Measurements from ENCODE around the gene SUV39H1. TPM values are rescaled to one million over a fixed set of nuclear protein-coding genes. Genes with fewer than 3 reads are reported as not detected.
"Not testable (repeated sequence)": the region's sequence is repeated elsewhere in the genome, so short reads cannot be mapped to it uniquely, and the experiment has no call there.

Gene SUV39H1
- total RNA-seq, 1 donor from 2014 or later, result 9.4 TPM

DNA sequence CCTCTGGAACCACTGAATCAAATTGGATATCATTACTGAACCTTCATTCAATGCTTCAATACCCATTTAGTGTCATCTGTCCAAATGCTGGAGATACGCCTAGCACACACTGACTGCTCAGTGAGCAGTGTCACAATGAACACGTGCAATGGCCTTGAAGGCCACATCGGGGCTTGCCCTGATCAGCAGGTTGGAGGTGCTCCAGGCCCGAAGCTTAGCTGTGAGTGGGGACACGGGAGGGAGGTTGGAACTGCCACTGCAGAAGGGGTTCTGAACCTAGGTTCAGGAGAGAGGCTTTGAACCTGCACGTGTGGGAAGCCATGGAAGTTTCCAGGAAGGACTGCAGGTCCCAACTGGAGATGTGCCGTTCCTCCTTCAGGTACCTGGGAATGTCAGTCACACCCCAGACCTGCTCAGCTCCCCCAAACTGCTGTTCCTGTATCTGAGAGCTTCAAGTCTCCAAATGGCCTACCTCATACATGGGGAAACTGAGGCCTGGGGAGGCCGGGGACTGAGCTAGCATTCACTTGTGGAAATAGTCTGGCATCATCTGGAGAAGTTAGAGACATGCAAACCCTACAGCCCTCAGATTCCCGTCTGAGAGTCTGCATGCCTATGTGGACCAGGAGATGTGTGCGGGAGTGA, 14.9 kb upstream of the SUV39H1 start:
- H3K36me3 Mint-ChIP-seq, result no peaks in the 10 kb centered on the region
- H3K9me3 Mint-ChIP-seq, result peaks cover 14% of the 10 kb centered on the region
- H3K4me3 ChIP-seq, result no peak overlapping the region
- no peaks in the 10 kb centered on the region for H4K20me1 ChIP-seq (ENCODE audit: low read depth)
- no peaks in the 10 kb centered on the region for H3K4me1 ChIP-seq
- peaks cover 8% of the 10 kb centered on the region for H3K27me3 Mint-ChIP-seq (ENCODE audit: insufficient read depth, low read depth)
- H3K4me2 ChIP-seq, result no peak overlapping the region
- H3F3A ChIP-seq (ENCODE audit: low read depth), result no peaks in the 10 kb centered on the region
- no peaks in the 10 kb centered on the region for H3K9me3 ChIP-seq (ENCODE audit: low read depth)
- no peak overlapping the region for H3K9ac ChIP-seq
- peaks cover 6% of the 10 kb centered on the region for H3K4me1 Mint-ChIP-seq
- DNase-seq (ENCODE audit: low spot score), result no peak
- H3K4me3 Mint-ChIP-seq, result no peak overlapping the region
- H3K27ac ChIP-seq, result no peak overlapping the region
- no peak overlapping the region for H2AFZ ChIP-seq (replicated peaks)
- TF ChIP-seq, protein P1, sequence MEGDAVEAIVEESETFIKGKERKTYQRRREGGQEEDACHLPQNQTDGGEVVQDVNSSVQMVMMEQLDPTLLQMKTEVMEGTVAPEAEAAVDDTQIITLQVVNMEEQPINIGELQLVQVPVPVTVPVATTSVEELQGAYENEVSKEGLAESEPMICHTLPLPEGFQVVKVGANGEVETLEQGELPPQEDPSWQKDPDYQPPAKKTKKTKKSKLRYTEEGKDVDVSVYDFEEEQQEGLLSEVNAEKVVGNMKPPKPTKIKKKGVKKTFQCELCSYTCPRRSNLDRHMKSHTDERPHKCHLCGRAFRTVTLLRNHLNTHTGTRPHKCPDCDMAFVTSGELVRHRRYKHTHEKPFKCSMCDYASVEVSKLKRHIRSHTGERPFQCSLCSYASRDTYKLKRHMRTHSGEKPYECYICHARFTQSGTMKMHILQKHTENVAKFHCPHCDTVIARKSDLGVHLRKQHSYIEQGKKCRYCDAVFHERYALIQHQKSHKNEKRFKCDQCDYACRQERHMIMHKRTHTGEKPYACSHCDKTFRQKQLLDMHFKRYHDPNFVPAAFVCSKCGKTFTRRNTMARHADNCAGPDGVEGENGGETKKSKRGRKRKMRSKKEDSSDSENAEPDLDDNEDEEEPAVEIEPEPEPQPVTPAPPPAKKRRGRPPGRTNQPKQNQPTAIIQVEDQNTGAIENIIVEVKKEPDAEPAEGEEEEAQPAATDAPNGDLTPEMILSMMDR (IDR thresholded peaks at IDR 0.05), result no peak
- TF ChIP-seq EZH2 (IDR thresholded peaks at IDR 0.05) (no peak), EZH2phosphoT487 (IDR thresholded peaks at IDR 0.05) (no peak)
- no peaks in the 10 kb centered on the region for H3K36me3 ChIP-seq
- no peak overlapping the region for H3K27ac Mint-ChIP-seq
- no peaks in the 10 kb centered on the region for H3K79me2 ChIP-seq (ENCODE audit: low read depth)
- no peaks in the 10 kb centered on the region for H3K27me3 ChIP-seq

DNA sequence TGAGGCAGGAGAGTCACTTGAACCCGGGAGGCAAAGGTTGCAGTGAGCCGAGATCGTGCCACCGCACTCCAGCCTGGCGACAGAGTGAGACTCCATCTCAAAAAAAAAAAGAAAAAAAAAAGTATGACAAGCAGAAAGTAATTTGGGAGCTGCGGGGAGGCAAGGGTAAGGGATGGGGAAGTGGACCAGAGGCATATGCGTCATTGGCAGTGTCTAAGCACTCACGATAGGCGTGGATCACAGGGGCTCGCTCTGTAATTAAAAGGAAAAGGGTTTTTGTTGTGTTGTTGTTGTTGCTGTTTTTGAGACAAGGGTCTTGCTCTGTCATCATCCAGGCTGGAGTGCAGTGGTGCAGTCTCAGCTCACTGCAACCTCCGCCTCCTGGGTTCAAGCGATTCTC, 13.7 kb upstream of the SUV39H1 start:
- not testable (repeated sequence) for H3K4me3 Mint-ChIP-seq; H3K4me3 ChIP-seq; H3F3A ChIP-seq (ENCODE audit: low read depth); H3K27ac Mint-ChIP-seq; H3K4me2 ChIP-seq; H2AFZ ChIP-seq (replicated peaks); H3K9ac ChIP-seq; H3K36me3 ChIP-seq; H3K27ac ChIP-seq; H3K9me3 ChIP-seq (ENCODE audit: low read depth); H3K36me3 Mint-ChIP-seq; H4K20me1 ChIP-seq (ENCODE audit: low read depth); H3K4me1 Mint-ChIP-seq; H3K27me3 ChIP-seq; DNase-seq (ENCODE audit: low spot score); H3K79me2 ChIP-seq (ENCODE audit: low read depth); H3K4me1 ChIP-seq
- peaks cover 16% of the 10 kb centered on the region for H3K9me3 Mint-ChIP-seq
- H3K27me3 Mint-ChIP-seq (ENCODE audit: insufficient read depth, low read depth), result peaks cover 11% of the 10 kb centered on the region

DNA sequence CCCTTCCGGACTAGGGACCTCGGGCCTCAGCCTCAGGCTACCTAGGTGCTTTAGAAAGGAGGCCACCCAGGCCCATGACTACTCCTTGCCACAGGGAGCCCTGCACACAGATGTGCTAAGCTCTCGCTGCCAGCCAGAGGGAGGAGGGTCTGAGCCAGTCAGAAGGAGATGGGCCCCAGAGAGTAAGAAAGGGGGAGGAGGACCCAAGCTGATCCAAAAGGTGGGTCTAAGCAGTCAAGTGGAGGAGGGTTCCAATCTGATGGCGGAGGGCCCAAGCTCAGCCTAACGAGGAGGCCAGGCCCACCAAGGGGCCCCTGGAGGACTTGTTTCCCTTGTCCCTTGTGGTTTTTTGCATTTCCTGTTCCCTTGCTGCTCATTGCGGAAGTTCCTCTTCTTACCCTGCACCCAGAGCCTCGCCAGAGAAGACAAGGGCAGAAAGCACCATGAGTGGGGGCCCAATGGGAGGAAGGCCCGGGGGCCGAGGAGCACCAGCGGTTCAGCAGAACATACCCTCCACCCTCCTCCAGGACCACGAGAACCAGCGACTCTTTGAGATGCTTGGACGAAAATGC, 13.0 kb upstream of the SUV39H1 start, which contains the start of gene WAS:
Gene WAS, plus strand, starts transcription at position 389 of the 572 bp plus-strand sequence. Its CDS starts 55 bp downstream, at position 444.
- Histone ChIP-seq H3K4me1 (no peaks in the 10 kb centered on the region), H2AFZ (replicated peaks) (no peak within 1 kb of the TSS), H3K4me3 (no peak within 1 kb of the TSS), H4K20me1 (ENCODE audit: low read depth) (no peaks in the 10 kb centered on the region), H3K27me3 (no peaks in the 10 kb centered on the region), H3K9ac (no peak within 1 kb of the TSS), H3K36me3 (no peaks in the 10 kb centered on the region), H3K79me2 (ENCODE audit: low read depth) (no peaks in the 10 kb centered on the region), H3K9me3 (ENCODE audit: low read depth) (no peaks in the 10 kb centered on the region), H3F3A (ENCODE audit: low read depth) (no peaks in the 10 kb centered on the region), H3K4me2 (no peak within 1 kb of the TSS), H3K27ac (no peak within 1 kb of the TSS)
- Mint-ChIP-seq H3K27me3 (ENCODE audit: insufficient read depth, low read depth) (peaks cover 12% of the 10 kb centered on the region), H3K27ac (no peak within 1 kb of the TSS), H3K4me1 (no peaks in the 10 kb centered on the region), H3K36me3 (no peaks in the 10 kb centered on the region), H3K4me3 (no peak within 1 kb of the TSS), H3K9me3 (peaks cover 16% of the 10 kb centered on the region)
- TF ChIP-seq, protein P1 (IDR thresholded peaks at IDR 0.05), result no peak
- TF ChIP-seq EZH2 (IDR thresholded peaks at IDR 0.05) (no peak), EZH2phosphoT487 (IDR thresholded peaks at IDR 0.05) (no peak)
- DNase-seq (ENCODE audit: low spot score), result no peak

DNA sequence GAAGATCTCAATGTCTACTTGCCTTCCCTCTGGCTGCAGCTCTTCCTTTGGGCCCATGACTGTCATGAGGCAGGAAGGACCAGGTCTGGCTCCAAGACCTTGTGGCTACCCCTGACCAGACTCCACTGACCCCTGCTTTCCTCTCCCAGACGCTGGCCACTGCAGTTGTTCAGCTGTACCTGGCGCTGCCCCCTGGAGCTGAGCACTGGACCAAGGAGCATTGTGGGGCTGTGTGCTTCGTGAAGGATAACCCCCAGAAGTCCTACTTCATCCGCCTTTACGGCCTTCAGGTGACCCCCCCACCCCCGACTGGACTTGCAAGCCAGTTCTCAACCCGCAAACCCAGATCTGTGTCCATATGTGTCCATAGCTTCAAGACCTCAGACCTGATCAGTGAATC, 12.4 kb upstream of the SUV39H1 start:
- no peaks in the 10 kb centered on the region for H3F3A ChIP-seq (ENCODE audit: low read depth)
- Mint-ChIP-seq H3K9me3 (peaks cover 16% of the 10 kb centered on the region), H3K36me3 (no peaks in the 10 kb centered on the region), H3K4me1 (no peaks in the 10 kb centered on the region), H3K27me3 (ENCODE audit: insufficient read depth, low read depth) (peaks cover 12% of the 10 kb centered on the region), H3K4me3 (no peak overlapping the region), H3K27ac (no peak overlapping the region)
- no peak overlapping the region for H3K4me3 ChIP-seq
- no peak overlapping the region for H3K9ac ChIP-seq
- H3K36me3 ChIP-seq, result no peaks in the 10 kb centered on the region
- no peak overlapping the region for H3K27ac ChIP-seq
- H4K20me1 ChIP-seq (ENCODE audit: low read depth), result no peaks in the 10 kb centered on the region
- no peak for DNase-seq (ENCODE audit: low spot score)
- no peak overlapping the region for H3K4me2 ChIP-seq
- no peaks in the 10 kb centered on the region for H3K9me3 ChIP-seq (ENCODE audit: low read depth)
- H3K27me3 ChIP-seq, result no peaks in the 10 kb centered on the region
- no peak overlapping the region for H2AFZ ChIP-seq (replicated peaks)
- no peaks in the 10 kb centered on the region for H3K79me2 ChIP-seq (ENCODE audit: low read depth)
- no peaks in the 10 kb centered on the region for H3K4me1 ChIP-seq
- no peak for TF ChIP-seq EZH2 (IDR thresholded peaks at IDR 0.05)
- no peak for TF ChIP-seq EZH2phosphoT487 (IDR thresholded peaks at IDR 0.05)
- TF ChIP-seq, protein P1 (IDR thresholded peaks at IDR 0.05), result no peak
